Activated B cell treated with CpG ODN at 0.5 μM for 24 hours (primary cell): ENCODE measurements around the gene CLDND2. TPM values are rescaled to one million over a fixed set of nuclear protein-coding genes. Genes with fewer than 3 reads are reported as not detected.

Source experiments
- total RNA-seq: library from RNA; stranded (reverse); gene quantifications from 2 replicates; pipeline ENCODE4 v1.2.3, GENCODE V29; 2022

Gene CLDND2
- total RNA-seq, 1 donor from 2014 or later: 2.2 TPM

Other genes starting within 250 kb of the CLDND2 start
- gene SIGLEC9, start 244.1 kb downstream of the CLDND2 start, total RNA-seq: 0.29 TPM in 1 of 2 replicates, not detected in the other
- gene SIGLEC7, start 226.7 kb downstream of the CLDND2 start, total RNA-seq: not detected in 2 replicates
- gene CD33, start 143.9 kb downstream of the CLDND2 start, total RNA-seq: not detected in 2 replicates
- gene SIGLECL1, start 117.9 kb downstream of the CLDND2 start, total RNA-seq: not detected in 2 replicates
- not detected in 2 replicates for gene IGLON5, start 57.4 kb downstream of the CLDND2 start, total RNA-seq
- 0.95 and 0.98 TPM in 2 replicates for gene VSIG10L, start 26.9 kb downstream of the CLDND2 start, total RNA-seq
- 43.8 and 49.0 TPM in 2 replicates for gene ETFB, start 2.6 kb downstream of the CLDND2 start, total RNA-seq
- 1.6 and 2.1 TPM in 2 replicates for gene NKG7, start 3.7 kb upstream of the CLDND2 start, total RNA-seq
- not detected in 2 replicates for gene LIM2, start 19.0 kb upstream of the CLDND2 start, total RNA-seq
- 0.17 TPM in 1 of 2 replicates, not detected in the other for gene C19orf84, start 21.6 kb upstream of the CLDND2 start, total RNA-seq
- gene SIGLEC10, start 48.6 kb upstream of the CLDND2 start, total RNA-seq: 50.3 and 52.2 TPM in 2 replicates
- gene SIGLEC8, start 89.5 kb upstream of the CLDND2 start, total RNA-seq: not detected in 2 replicates
- gene CEACAM18, start 109.5 kb upstream of the CLDND2 start, total RNA-seq: not detected in 2 replicates
- not detected in 2 replicates for gene SIGLEC12, start 132.8 kb upstream of the CLDND2 start, total RNA-seq
- gene SIGLEC6, start 162.7 kb upstream of the CLDND2 start, total RNA-seq: 16.4 and 28.7 TPM in 2 replicates
- gene ZNF175, start 202.3 kb upstream of the CLDND2 start, total RNA-seq: 20.6 and 23.6 TPM in 2 replicates